Skin epidermis (tissue), 12 donors: ENCODE data around the gene DNAJA4.

ENCODE experiments used
- H3K27ac ChIP-seq, 21 experiments: fragments of 200-600 bp; sonication (generic) in 11 of 21; one replicate each; pipeline ENCODE4 v1.5.0; 2020; ENCODE audit warnings: mild to moderate bottlenecking in 3 of 21, inconsistent platforms in 2 of 21, moderate library complexity in 2 of 21
- H3K4me3 ChIP-seq, 7 experiments: fragments of 200-600 bp; sonication (generic) in 2 of 7; one replicate each; pipeline ENCODE4 v1.5.0; 2020; ENCODE audit warnings: inconsistent platforms in 2 of 7, mild to moderate bottlenecking in 2 of 7, moderate library complexity in 1 of 7

The DNAJA4 gene

GRCh38 chr15:78329625-78330024, 65.3 kb downstream of the DNAJA4 start:
- Histone ChIP-seq H3K4me3 (no peak overlapping the region), H3K27ac (no peak overlapping the region)
